IPS DF 19.7 (cell line): Measurements from ENCODE around the gene NECTIN2.
"Not testable (repeated sequence)": the region's sequence is repeated elsewhere in the genome, so short reads cannot be mapped to it uniquely, and the experiment has no call there.

Experiments used
- DNase-seq: peaks from one replicate; pipeline ENCODE4 v3.0.0-alpha.2; 2013; ENCODE audit warnings: low read depth, low spot score

The NECTIN2 gene

GRCh38 chr19:44817725-44818465 is 28.2 kb upstream of the NECTIN2 start:
- DNase-seq = no peak

- no peak for DNase-seq
Observed at GRCh38 chr19:44818466-44819031, 27.5 kb upstream of the NECTIN2 start.

GRCh38 chr19:44819246-44819832 is 26.8 kb upstream of the NECTIN2 start:
- no peak for DNase-seq

- DNase-seq = no peak
Observed at GRCh38 chr19:44820648-44821609, 25.2 kb upstream of the NECTIN2 start.

GRCh38 chr19:44822177-44822576 is 23.9 kb upstream of the NECTIN2 start:
- no peak for DNase-seq

GRCh38 chr19:44822670-44823372 is 23.3 kb upstream of the NECTIN2 start:
- no peak for DNase-seq

- no peak for DNase-seq
Observed at GRCh38 chr19:44823373-44823698, 22.8 kb upstream of the NECTIN2 start.

- DNase-seq = no peak
Observed at GRCh38 chr19:44824761-44825160, 21.3 kb upstream of the NECTIN2 start.

- not testable (repeated sequence) for DNase-seq
Observed at GRCh38 chr19:44832875-44833274, 13.2 kb upstream of the NECTIN2 start.

- DNase-seq = not testable (repeated sequence)
Observed at GRCh38 chr19:44834399-44834798, 11.7 kb upstream of the NECTIN2 start.

- no peak for DNase-seq
Observed at GRCh38 chr19:44839276-44839675, 6.8 kb upstream of the NECTIN2 start.

GRCh38 chr19:44840811-44841210 is 5.3 kb upstream of the NECTIN2 start:
- DNase-seq = no peak

GRCh38 chr19:44841231-44841630 is 4.9 kb upstream of the NECTIN2 start:
- DNase-seq = no peak

GRCh38 chr19:44845286-44845611 is 848 bp upstream of the NECTIN2 start:
- DNase-seq = no peak

GRCh38 chr19:44846455-44847143 is 502 bp downstream of the NECTIN2 start:
- DNase-seq = no peak

GRCh38 chr19:44847144-44848035 is 1.3 kb downstream of the NECTIN2 start:
- no peak for DNase-seq

- no peak for DNase-seq
Observed at GRCh38 chr19:44848036-44848811, 2.1 kb downstream of the NECTIN2 start.

- DNase-seq = no peak
Observed at GRCh38 chr19:44848812-44849447, 2.8 kb downstream of the NECTIN2 start.

- no peak for DNase-seq
Observed at GRCh38 chr19:44850641-44851109, 4.6 kb downstream of the NECTIN2 start.
